ENCODE data around the gene SNCG.
"Not testable (repeated sequence)": the region's sequence is repeated elsewhere in the genome, so short reads cannot be mapped to it uniquely, and the experiment has no call there.

SNCG gene

GRCh38 chr10:86945361-86946212 lies 12.8 kb upstream of the SNCG start:
- no peak for DNase-seq

- DNase-seq: no peak
Observed at GRCh38 chr10:86946213-86947155, 11.9 kb upstream of the SNCG start.

- not testable (repeated sequence) for DNase-seq
Observed at GRCh38 chr10:86947806-86948205, 10.6 kb upstream of the SNCG start.

- no peak for DNase-seq
Observed at GRCh38 chr10:86950349-86950748, 8.1 kb upstream of the SNCG start.

- DNase-seq: no peak
Observed at GRCh38 chr10:86951184-86951761, 7.1 kb upstream of the SNCG start.

- no peak for DNase-seq
Observed at GRCh38 chr10:86952106-86952505, 6.3 kb upstream of the SNCG start.

GRCh38 chr10:86952697-86953096 lies 5.7 kb upstream of the SNCG start:
- not testable (repeated sequence) for DNase-seq

- DNase-seq: no peak
Observed at GRCh38 chr10:86953747-86954680, 4.4 kb upstream of the SNCG start.

GRCh38 chr10:86954681-86955500 lies 3.5 kb upstream of the SNCG start:
- DNase-seq: no peak

- DNase-seq: no peak
Observed at GRCh38 chr10:86955501-86956194, 2.8 kb upstream of the SNCG start.

- no peak for DNase-seq
Observed at GRCh38 chr10:86956195-86956847, 2.1 kb upstream of the SNCG start.

- DNase-seq: no peak
Observed at GRCh38 chr10:86956848-86957448, 1.5 kb upstream of the SNCG start.

- DNase-seq: no peak
Observed at GRCh38 chr10:86957471-86958115, 806 bp upstream of the SNCG start, which contains the start of gene MMRN2. Gene MMRN2 (minus strand): TSS chr10:86957615. CDS start chr10:86957541, 74 bp downstream.

- no peak for DNase-seq
Observed at GRCh38 chr10:86958901-86959736, 720 bp downstream of the SNCG start.

- no peak for DNase-seq
Observed at GRCh38 chr10:86959737-86960002, 1.3 kb downstream of the SNCG start.

GRCh38 chr10:86960003-86960862 lies 1.8 kb downstream of the SNCG start:
- DNase-seq: no peak

GRCh38 chr10:86960863-86961434 lies 2.5 kb downstream of the SNCG start:
- DNase-seq: no peak
